HAP-1 (cell line): ENCODE data around the gene OPN4.

Experiments
- DNase-seq, 2 experiments: peaks; one replicate each; pipeline ENCODE4 v3.0.0-alpha.2; 2016 to 2020; ENCODE audit warnings: low spot score in 2 of 2
- H3K27me3 ChIP-seq: fragments of 250-450 bp; sonication (Bioruptor Pico); 2 replicates; pipeline ENCODE4 v1.5.1; 2020; ENCODE audit warnings: low read depth, mild to moderate bottlenecking, moderate library complexity
- H3K36me3 ChIP-seq: fragments of 250-450 bp; sonication (Bioruptor Pico); replicated peaks from 2 replicates; pipeline ENCODE4 v1.5.1; 2020; ENCODE audit warnings: mild to moderate bottlenecking
- H3K4me1 ChIP-seq: fragments of 250-450 bp; sonication (Bioruptor Pico); 2 replicates; pipeline ENCODE4 v1.5.1; 2020; ENCODE audit warnings: mild to moderate bottlenecking
- H3K4me3 ChIP-seq: fragments of 250-450 bp; sonication (Bioruptor Pico); 2 replicates; pipeline ENCODE4 v1.5.1; 2020; ENCODE audit warnings: mild to moderate bottlenecking, moderate library complexity
- H3K9me3 ChIP-seq: fragments of 250-450 bp; sonication (Bioruptor Pico); 2 replicates; pipeline ENCODE4 v1.5.1; 2020; ENCODE audit warnings: mild to moderate bottlenecking, moderate library complexity
- in situ Hi-C: fragments of 300-500 bp; cut with MboI; formaldehyde crosslinking; loops from 3 replicates; pipeline ENCODE4 v1.14.3; 2020; ENCODE audit warnings: low sequenced_read_pairs, inconsistent platforms, mixed read lengths

The OPN4 gene

GRCh38 chr10:86651631-86652331 is 2.6 kb upstream of the OPN4 start:
- Histone ChIP-seq H3K9me3 (no peaks in the 10 kb centered on the region), H3K4me3 (no peak overlapping the region), H3K36me3 (no peaks in the 10 kb centered on the region), H3K4me1 (peaks cover 7% of the 10 kb centered on the region), H3K27me3 (no peaks in the 10 kb centered on the region)
- in situ Hi-C loops = no loop called here
- no peak for DNase-seq

- H3K4me3 ChIP-seq = no peak overlapping the region
- H3K4me1 ChIP-seq = peaks cover 7% of the 10 kb centered on the region
- in situ Hi-C loops = no loop called here
- H3K9me3 ChIP-seq = no peaks in the 10 kb centered on the region
- H3K36me3 ChIP-seq = no peaks in the 10 kb centered on the region
- DNase-seq = peak in 1 of 2 experiments; percentile 49
- H3K27me3 ChIP-seq = no peaks in the 10 kb centered on the region
These were observed 1.8 kb upstream of the OPN4 start for GRCh38 chr10:86652361-86653202.

DNA sequence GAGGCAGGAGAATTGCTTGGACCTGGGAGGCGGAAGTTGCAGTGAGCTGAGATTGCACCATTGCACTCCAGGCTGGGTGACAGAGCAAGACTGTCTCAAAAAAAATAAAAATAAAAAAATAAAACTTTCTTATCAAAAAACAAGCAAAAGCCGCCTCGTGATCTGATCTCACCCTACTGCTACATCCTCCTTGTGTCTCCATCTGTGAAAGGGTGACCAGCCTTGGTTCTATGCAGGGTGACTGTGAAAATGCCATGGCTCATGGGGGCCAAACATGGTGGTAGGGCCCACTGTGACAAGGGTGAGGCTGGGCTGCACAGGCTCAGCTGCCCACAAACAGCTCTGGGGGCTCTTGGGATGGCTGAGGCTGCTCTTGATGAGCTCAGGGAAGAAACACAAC is 968 bp upstream of the OPN4 start:
- Histone ChIP-seq H3K4me3 (no peak overlapping the region), H3K4me1 (peaks cover 2% of the 10 kb centered on the region), H3K27me3 (no peaks in the 10 kb centered on the region; the same call in 1 of the 2 replicates), H3K36me3 (no peaks in the 10 kb centered on the region), H3K9me3 (no peaks in the 10 kb centered on the region)
- in situ Hi-C loops = no loop called here
- DNase-seq = no peak

DNA sequence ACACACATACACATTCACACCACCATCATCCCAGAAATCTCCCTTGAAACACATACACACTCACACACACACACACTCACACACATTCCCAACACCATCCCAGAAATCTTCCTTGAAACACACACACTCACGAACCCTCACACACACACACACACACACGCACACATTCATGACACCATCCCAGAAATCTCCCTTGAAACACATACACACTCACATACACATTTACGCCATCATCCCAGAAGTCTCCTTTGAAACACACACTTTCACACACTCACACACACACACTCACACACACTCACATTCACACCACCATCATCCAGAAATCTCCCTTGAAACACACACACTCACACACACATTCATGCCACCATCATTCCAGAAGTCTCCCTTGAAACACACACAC is 360 bp upstream of the OPN4 start:
- no peaks in the 10 kb centered on the region for H3K36me3 ChIP-seq
- H3K4me3 ChIP-seq = no peak overlapping the region
- in situ Hi-C loops = no loop called here
- no peak for DNase-seq
- no peaks in the 10 kb centered on the region; the same call in 1 of the 2 replicates for H3K27me3 ChIP-seq
- no peaks in the 10 kb centered on the region for H3K9me3 ChIP-seq
- H3K4me1 ChIP-seq = no peaks in the 10 kb centered on the region; the same call in 1 of the 2 replicates

DNA sequence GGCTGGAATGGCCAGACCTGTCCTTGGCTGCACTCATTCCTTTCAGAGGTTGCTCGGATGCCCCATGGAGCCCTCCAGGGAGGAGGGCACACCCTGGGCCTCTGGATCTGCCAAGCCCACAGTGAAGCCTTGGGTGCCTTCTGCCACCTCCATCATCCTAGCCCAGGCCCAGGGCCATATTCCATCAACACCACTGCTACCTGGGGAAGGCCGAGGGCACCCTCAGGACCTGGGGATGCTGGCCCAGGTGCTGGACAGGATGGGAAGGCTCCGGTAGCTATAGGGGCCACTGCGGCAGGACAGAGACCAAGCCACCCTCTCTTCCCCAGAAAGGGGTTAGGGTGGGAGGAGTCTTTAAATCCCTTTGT is 810 bp downstream of the OPN4 start:
- Histone ChIP-seq H3K4me3 (no peak overlapping the region), H3K27me3 (no peaks in the 10 kb centered on the region; the same call in 1 of the 2 replicates), H3K36me3 (no peaks in the 10 kb centered on the region), H3K4me1 (no peaks in the 10 kb centered on the region; the same call in 1 of the 2 replicates), H3K9me3 (no peaks in the 10 kb centered on the region)
- DNase-seq = no peak
- in situ Hi-C loops = no loop called here

DNA sequence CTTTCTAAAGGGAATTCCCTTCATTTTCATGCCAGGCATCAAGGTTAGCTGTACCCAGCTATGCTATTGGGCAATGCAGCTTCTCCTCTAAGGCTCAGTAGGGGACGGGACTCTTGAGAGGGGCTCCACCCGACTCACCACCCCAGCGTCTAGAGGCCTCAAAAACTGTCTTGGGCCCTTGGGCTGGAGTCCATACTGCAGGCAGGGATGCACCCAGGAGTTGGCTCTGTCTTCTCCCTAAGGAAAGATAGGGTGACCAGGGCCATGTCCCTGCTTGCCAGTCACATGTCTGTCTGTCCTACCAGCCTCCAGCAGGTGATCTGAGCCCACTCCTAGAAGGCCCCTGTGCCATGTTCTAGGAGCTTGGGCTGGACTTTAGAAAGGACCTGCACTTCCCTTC is 1.2 kb downstream of the OPN4 start:
- H3K4me3 ChIP-seq = no peak overlapping the region
- in situ Hi-C loops = no loop called here
- no peaks in the 10 kb centered on the region for H3K9me3 ChIP-seq
- no peaks in the 10 kb centered on the region for H3K36me3 ChIP-seq
- H3K27me3 ChIP-seq = no peaks in the 10 kb centered on the region; the same call in 1 of the 2 replicates
- H3K4me1 ChIP-seq = no peaks in the 10 kb centered on the region; the same call in 1 of the 2 replicates
- no peak for DNase-seq

- no peak overlapping the region for H3K4me3 ChIP-seq
- no peaks in the 10 kb centered on the region; the same call in 1 of the 2 replicates for H3K27me3 ChIP-seq
- H3K4me1 ChIP-seq = no peaks in the 10 kb centered on the region; the same call in 1 of the 2 replicates
- H3K36me3 ChIP-seq = no peaks in the 10 kb centered on the region
- no peak for DNase-seq
- H3K9me3 ChIP-seq = no peaks in the 10 kb centered on the region
- in situ Hi-C loops = no loop called here
These were observed 2.7 kb downstream of the OPN4 start for GRCh38 chr10:86657011-86657395.

GRCh38 chr10:86657396-86658011 is 3.2 kb downstream of the OPN4 start:
- in situ Hi-C loops = no loop called here
- no peak overlapping the region for H3K4me3 ChIP-seq
- no peaks in the 10 kb centered on the region for H3K36me3 ChIP-seq
- H3K9me3 ChIP-seq = no peaks in the 10 kb centered on the region
- H3K4me1 ChIP-seq = no peaks in the 10 kb centered on the region; the same call in 1 of the 2 replicates
- no peaks in the 10 kb centered on the region; the same call in 1 of the 2 replicates for H3K27me3 ChIP-seq
- no peak for DNase-seq

- Histone ChIP-seq H3K4me1 (no peaks in the 10 kb centered on the region), H3K36me3 (no peaks in the 10 kb centered on the region), H3K9me3 (no peaks in the 10 kb centered on the region), H3K4me3 (no peak overlapping the region), H3K27me3 (no peaks in the 10 kb centered on the region; the same call in 1 of the 2 replicates)
- DNase-seq = no peak
- in situ Hi-C loops = no loop called here
These were observed 4.0 kb downstream of the OPN4 start for GRCh38 chr10:86658261-86658741.

GRCh38 chr10:86658751-86659150 is 4.4 kb downstream of the OPN4 start:
- Histone ChIP-seq H3K4me3 (no peak overlapping the region), H3K36me3 (no peaks in the 10 kb centered on the region), H3K27me3 (no peaks in the 10 kb centered on the region; the same call in 1 of the 2 replicates), H3K4me1 (no peaks in the 10 kb centered on the region), H3K9me3 (no peaks in the 10 kb centered on the region)
- no peak for DNase-seq
- in situ Hi-C loops = no loop called here

- Histone ChIP-seq H3K36me3 (no peaks in the 10 kb centered on the region), H3K4me1 (no peaks in the 10 kb centered on the region), H3K4me3 (no peak overlapping the region), H3K9me3 (no peaks in the 10 kb centered on the region), H3K27me3 (no peaks in the 10 kb centered on the region; the same call in 1 of the 2 replicates)
- DNase-seq = no peak
- in situ Hi-C loops = no loop called here
These were observed 4.9 kb downstream of the OPN4 start for GRCh38 chr10:86659161-86659691.

GRCh38 chr10:86659721-86660453 is 5.5 kb downstream of the OPN4 start:
- H3K27me3 ChIP-seq = no peaks in the 10 kb centered on the region; the same call in 1 of the 2 replicates
- no peaks in the 10 kb centered on the region for H3K36me3 ChIP-seq
- no peaks in the 10 kb centered on the region for H3K9me3 ChIP-seq
- DNase-seq = no peak
- in situ Hi-C loops = no loop called here
- no peaks in the 10 kb centered on the region for H3K4me1 ChIP-seq
- no peak overlapping the region for H3K4me3 ChIP-seq
